ENCODE measurements around the gene SUSD4.

The SUSD4 gene

GRCh38 chr1:223248001-223248769, 115.8 kb downstream of the SUSD4 start:
- DNase-seq: no peak

GRCh38 chr1:223246476-223247112, 117.4 kb downstream of the SUSD4 start:
- DNase-seq: no peak

- no peak for DNase-seq
Observed at GRCh38 chr1:223245983-223246382, 118.0 kb downstream of the SUSD4 start.

- DNase-seq: no peak
Observed at GRCh38 chr1:223245411-223245810, 118.6 kb downstream of the SUSD4 start.

GRCh38 chr1:223244366-223245103, 119.4 kb downstream of the SUSD4 start:
- no peak for DNase-seq

GRCh38 chr1:223243441-223244050, 120.4 kb downstream of the SUSD4 start:
- DNase-seq: no peak

GRCh38 chr1:223242971-223243370, 121.0 kb downstream of the SUSD4 start:
- no peak for DNase-seq

- no peak for DNase-seq
Observed at GRCh38 chr1:223242382-223242955, 121.5 kb downstream of the SUSD4 start.

- no peak for DNase-seq
Observed at GRCh38 chr1:223240122-223240521, 123.9 kb downstream of the SUSD4 start.

GRCh38 chr1:223235091-223235490, 128.9 kb downstream of the SUSD4 start:
- DNase-seq: no peak

- DNase-seq: no peak
Observed at GRCh38 chr1:223234534-223234933, 129.4 kb downstream of the SUSD4 start.

- DNase-seq: no peak
Observed at GRCh38 chr1:223234170-223234514, 129.8 kb downstream of the SUSD4 start.

- DNase-seq: peak; percentile 85
Observed at GRCh38 chr1:223233410-223234169, 130.4 kb downstream of the SUSD4 start.

GRCh38 chr1:223233019-223233409, 131.0 kb downstream of the SUSD4 start:
- DNase-seq: peak; percentile 58

- no peak for DNase-seq
Observed at GRCh38 chr1:223231581-223231980, 132.4 kb downstream of the SUSD4 start.

GRCh38 chr1:223231011-223231572, 132.9 kb downstream of the SUSD4 start:
- DNase-seq: no peak

- peak; percentile 76 for DNase-seq
Observed at GRCh38 chr1:223230161-223230881, 133.7 kb downstream of the SUSD4 start.

GRCh38 chr1:223229756-223230155, 134.2 kb downstream of the SUSD4 start:
- no peak for DNase-seq

- DNase-seq: no peak
Observed at GRCh38 chr1:223228931-223229528, 134.9 kb downstream of the SUSD4 start.

GRCh38 chr1:223228201-223228600, 135.8 kb downstream of the SUSD4 start:
- DNase-seq: no peak

Data from NCI-H226 (cell line).